A673 (cell line): ENCODE data around the gene TMEM272. TPM values are rescaled to one million over a fixed set of nuclear protein-coding genes. Genes with fewer than 3 reads are reported as not detected.

Experiments used
- BruUV-seq: library from RNA; stranded (reverse); fragments of 400-500 nt; replicated peaks from 2 replicates; lab custom pipeline; 2021; lab: Mats Ljungman, UMichigan
- CTCF ChIA-PET: fragments of 300-600 bp; sonication (Branson Sonifier 250); formaldehyde crosslinking; loops from one replicate; lab custom pipeline; 2022; ENCODE audit warnings: antibody characterized with exemption; lab: Charles Lee
- POLR2A ChIA-PET: fragments of 300-600 bp; sonication (Branson Sonifier 250); formaldehyde crosslinking; loops from one replicate; lab custom pipeline; 2022; ENCODE audit warnings: antibody characterized with exemption; ENCODE audit not compliant: low non-redundant PET; lab: Charles Lee
- DNase-seq: peaks from one replicate; pipeline ENCODE4 v3.0.0-alpha.2; 2015; ENCODE audit warnings: low spot score
- H3K27ac ChIP-seq: fragments of 200-600 bp; sonication (generic); 2 replicates; pipeline ENCODE4 v1.5.1; 2016; ENCODE audit warnings: mixed run types, low read depth, mild to moderate bottlenecking, mixed read lengths, antibody characterized with exemption, low read length; ENCODE audit not compliant: poor library complexity, severe bottlenecking
- H3K27me3 ChIP-seq: fragments of 200-600 bp; sonication (generic); replicated peaks from 2 replicates; pipeline ENCODE4 v1.6.1; 2017; ENCODE audit warnings: mixed run types, low read depth, mild to moderate bottlenecking, mixed read lengths, antibody characterized with exemption, low read length; ENCODE audit not compliant: insufficient read depth, poor library complexity
- H3K36me3 ChIP-seq: fragments of 200-600 bp; sonication (generic); 2 replicates; pipeline ENCODE4 v1.6.1; 2016; ENCODE audit warnings: mixed run types, mild to moderate bottlenecking, mixed read lengths, antibody characterized with exemption, low read length; ENCODE audit not compliant: insufficient read depth, poor library complexity, severe bottlenecking
- H3K4me1 ChIP-seq: fragments of 200-600 bp; sonication (generic); 2 replicates; pipeline ENCODE4 v1.6.1; 2017; ENCODE audit warnings: mixed run types, mild to moderate bottlenecking, mixed read lengths, antibody characterized with exemption, low read length; ENCODE audit not compliant: insufficient read depth, poor library complexity, severe bottlenecking
- H3K4me3 ChIP-seq: fragments of 200-600 bp; sonication (generic); 2 replicates; pipeline ENCODE4 v1.5.1; 2016; ENCODE audit warnings: low read depth, mixed run types, mild to moderate bottlenecking, mixed read lengths, low read length; ENCODE audit not compliant: poor library complexity, severe bottlenecking
- H3K9me3 ChIP-seq: fragments of 200-600 bp; sonication (generic); 2 replicates; pipeline ENCODE4 v1.6.1; 2016; ENCODE audit warnings: mixed run types, low read depth, mild to moderate bottlenecking, mixed read lengths, antibody characterized with exemption, low read length; ENCODE audit not compliant: poor library complexity, severe bottlenecking
- CTCF ChIP-seq: fragments of 300-800, 200-600 bp; sonication (generic); conservative IDR thresholded peaks from 2 replicates; pipeline ENCODE4 v1.5.1; 2017; ENCODE audit warnings: low read depth, mild to moderate bottlenecking, antibody characterized with exemption, low read length, moderate library complexity, mixed read lengths
- EZH2 ChIP-seq: fragments of 200-600 bp; sonication (generic); IDR thresholded peaks from 2 replicates; pipeline ENCODE4 v1.6.1; 2017; ENCODE audit warnings: borderline replicate concordance, low read depth, mild to moderate bottlenecking, mixed read lengths, antibody characterized with exemption, low read length; ENCODE audit not compliant: poor library complexity, severe bottlenecking
- intact Hi-C: fragments of 100-400 bp; cut with micrococcal nuclease; formaldehyde crosslinking; loops from one replicate; pipeline ENCODE4 v1.10.0; 2022; ENCODE audit not compliant: unreplicated experiment
- total RNA-seq: library from RNA; stranded (reverse); gene quantifications from 2 replicates; pipeline ENCODE4 v1.2.3, GENCODE V29; 2021

TMEM272 gene
- total RNA-seq, 1 experiment from 2014 or later: not detected

GRCh38 chr13:51815848-51816247, 29.1 kb downstream of the TMEM272 start:
- no peak overlapping the region for H3K27ac ChIP-seq
- CTCF ChIA-PET: interaction anchor here (0.6 to 0.7 kb wide), 2 partner anchors 87 to 384 kb away, joined by 3 to 6 read pairs; no protein-coding TSS in a partner anchor
- no peaks in the 10 kb centered on the region for H3K36me3 ChIP-seq
- H3K4me1 ChIP-seq: peaks cover 5% of the 10 kb centered on the region
- H3K27me3 ChIP-seq: no peaks in the 10 kb centered on the region
- DNase-seq: no peak
- intact Hi-C loops: loop anchor here (5.0 to 10.0 kb wide), 2 partner anchors 311 to 379 kb away; partner anchors contain the start of gene NEK5
- no TSS peak for BruUV-seq
- POLR2A ChIA-PET: no interaction called here
- H3K9me3 ChIP-seq: no peaks in the 10 kb centered on the region
- TF ChIP-seq CTCF (no peak), EZH2 (no peak)
- H3K4me3 ChIP-seq: no peak overlapping the region

DNA sequence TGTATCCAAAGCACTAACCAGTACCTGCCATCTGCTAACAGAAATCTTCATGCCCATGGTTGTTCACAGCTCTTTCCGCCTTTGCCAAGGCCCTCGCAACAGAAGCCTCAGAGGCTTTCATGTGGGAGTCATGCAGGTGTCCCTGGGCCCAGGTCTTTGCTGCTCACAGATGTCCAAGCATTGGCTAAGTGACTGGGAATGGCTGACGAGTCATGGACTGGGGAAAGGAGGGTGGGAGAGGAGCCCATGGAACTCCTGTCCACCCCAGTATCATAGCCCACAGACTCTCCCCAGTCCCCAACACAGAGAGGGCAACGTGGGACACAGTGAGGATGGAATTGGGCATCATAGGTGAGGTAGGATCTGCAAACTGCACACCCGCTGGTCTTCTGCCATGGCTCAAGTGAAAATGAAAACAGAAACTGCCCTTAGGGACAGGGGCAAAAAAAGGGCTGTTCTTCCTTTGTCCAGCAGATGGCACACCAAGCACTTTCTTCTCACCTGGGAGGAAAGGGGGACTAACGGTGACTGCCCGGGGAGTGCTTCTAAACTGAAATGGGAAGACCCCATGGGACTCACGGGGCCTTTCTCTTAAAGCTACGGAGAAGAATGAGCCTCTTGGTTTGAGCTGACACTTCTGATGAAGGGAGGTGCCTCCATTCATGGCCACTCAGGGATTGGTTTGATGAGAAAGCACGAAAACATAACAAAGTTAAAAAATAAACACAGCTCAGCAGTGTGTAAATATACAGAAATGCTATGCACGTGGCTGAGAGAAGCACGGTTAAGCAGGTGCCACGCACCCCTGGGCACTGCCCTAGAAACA, 29.9 kb downstream of the TMEM272 start:
- Histone ChIP-seq H3K4me1 (peaks cover under 1% of the 10 kb centered on the region), H3K4me3 (no peak overlapping the region), H3K27me3 (no peaks in the 10 kb centered on the region), H3K9me3 (no peaks in the 10 kb centered on the region), H3K27ac (no peak overlapping the region), H3K36me3 (no peaks in the 10 kb centered on the region)
- peak; percentile 84 for TF ChIP-seq CTCF
- TF ChIP-seq EZH2: no peak
- ChIA-PET POLR2A (no interaction called here), CTCF (interaction anchor here (0.7 kb wide), 1 partner anchor 385 kb away, joined by 3 read pairs; no protein-coding TSS in a partner anchor)
- intact Hi-C loops: loop anchor here (5.0 to 10.0 kb wide), 2 partner anchors 312 to 380 kb away; partner anchors contain the start of gene NEK5
- BruUV-seq: no TSS peak
- DNase-seq: peak; percentile 75

DNA sequence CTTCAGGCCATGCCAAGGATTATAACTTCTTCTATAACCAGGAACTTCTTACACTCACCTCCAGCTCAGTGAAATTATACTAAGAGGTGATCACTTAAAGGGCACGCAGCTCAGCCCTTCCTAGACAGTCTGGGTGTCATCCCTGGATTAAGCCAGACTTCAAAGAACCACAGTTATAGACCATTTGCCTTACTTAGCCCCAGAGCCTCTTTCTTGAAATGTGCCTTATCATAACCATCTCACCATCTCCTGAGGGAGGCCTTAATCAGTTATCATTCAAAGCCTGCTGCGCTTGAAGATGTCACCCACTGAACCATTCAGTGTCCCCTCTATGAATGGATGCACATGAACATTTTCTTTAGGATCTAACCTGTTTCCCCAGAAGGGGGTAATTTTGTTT, 30.9 kb downstream of the TMEM272 start:
- ChIA-PET POLR2A (no interaction called here), CTCF (no interaction called here)
- BruUV-seq: no TSS peak

More for the DNA sequence above, 30.9 kb downstream of the TMEM272 start:
- no peak for DNase-seq
- Histone ChIP-seq H3K36me3 (no peaks in the 10 kb centered on the region), H3K27me3 (no peaks in the 10 kb centered on the region), H3K27ac (no peak overlapping the region), H3K9me3 (no peaks in the 10 kb centered on the region), H3K4me3 (no peak overlapping the region), H3K4me1 (no peaks in the 10 kb centered on the region)
- TF ChIP-seq EZH2 (no peak), CTCF (no peak)
- intact Hi-C loops: loop anchor here (10.0 kb wide), 1 partner anchor 381 kb away; no protein-coding TSS in a partner anchor
